ENCODE measurements around the gene TNFAIP3. TPM values are rescaled to one million over a fixed set of nuclear protein-coding genes. Genes with fewer than 3 reads are reported as not detected.
"Not testable (repeated sequence)": the region's sequence is repeated elsewhere in the genome, so short reads cannot be mapped to it uniquely, and the experiment has no call there.

TNFAIP3 gene
- total RNA-seq, 1 donor from 2014 or later = 19.9 TPM

GRCh38 chr6:137878486-137879285 lies 11.6 kb downstream of the TNFAIP3 start:
- peak; percentile 42 for DNase-seq

- DNase-seq = no peak
Observed at GRCh38 chr6:137879299-137879698, 12.2 kb downstream of the TNFAIP3 start.

GRCh38 chr6:137879885-137880745 lies 13.1 kb downstream of the TNFAIP3 start:
- no peak for DNase-seq

GRCh38 chr6:137880746-137881521 lies 13.9 kb downstream of the TNFAIP3 start:
- DNase-seq = no peak

- no peak for DNase-seq
Observed at GRCh38 chr6:137881522-137881886, 14.4 kb downstream of the TNFAIP3 start.

- no peak for DNase-seq
Observed at GRCh38 chr6:137882225-137882961, 15.3 kb downstream of the TNFAIP3 start.

- DNase-seq = no peak
Observed at GRCh38 chr6:137883400-137884148, 16.5 kb downstream of the TNFAIP3 start.

GRCh38 chr6:137884149-137884909 lies 17.3 kb downstream of the TNFAIP3 start:
- no peak for DNase-seq

GRCh38 chr6:137884910-137885229 lies 17.8 kb downstream of the TNFAIP3 start:
- not testable (repeated sequence) for DNase-seq

- not testable (repeated sequence) for DNase-seq
Observed at GRCh38 chr6:137886226-137886625, 19.2 kb downstream of the TNFAIP3 start.

- no peak for DNase-seq
Observed at GRCh38 chr6:137890983-137891537, 24.0 kb downstream of the TNFAIP3 start.

- DNase-seq = no peak
Observed at GRCh38 chr6:137892271-137892708, 25.2 kb downstream of the TNFAIP3 start.

- no peak for DNase-seq
Observed at GRCh38 chr6:137893181-137893580, 26.1 kb downstream of the TNFAIP3 start.

- no peak for DNase-seq
Observed at GRCh38 chr6:137893726-137894125, 26.7 kb downstream of the TNFAIP3 start.

GRCh38 chr6:137894378-137894777 lies 27.3 kb downstream of the TNFAIP3 start:
- DNase-seq = not testable (repeated sequence)

GRCh38 chr6:137894779-137895385 lies 27.8 kb downstream of the TNFAIP3 start:
- DNase-seq = no peak

- no peak for DNase-seq
Observed at GRCh38 chr6:137896647-137897046, 29.6 kb downstream of the TNFAIP3 start.

- DNase-seq = no peak
Observed at GRCh38 chr6:137900815-137901214, 33.8 kb downstream of the TNFAIP3 start.

GRCh38 chr6:137901454-137901853 lies 34.4 kb downstream of the TNFAIP3 start:
- no peak for DNase-seq

- DNase-seq = no peak
Observed at GRCh38 chr6:137902699-137903098, 35.6 kb downstream of the TNFAIP3 start.

Measured in tongue (tissue), 2 donors.